Hippocampal formation (tissue), 2 donors: ENCODE measurements around the gene ZNF500.

Experiments
- DNase-seq, 2 donors: peaks; one replicate each; lab custom pipeline; 2025; lab: John Stamatoyannopoulos, UW

Gene ZNF500

GRCh38 chr16:4704913-4705312 is 62.0 kb downstream of the ZNF500 start:
- no peak for DNase-seq

DNA sequence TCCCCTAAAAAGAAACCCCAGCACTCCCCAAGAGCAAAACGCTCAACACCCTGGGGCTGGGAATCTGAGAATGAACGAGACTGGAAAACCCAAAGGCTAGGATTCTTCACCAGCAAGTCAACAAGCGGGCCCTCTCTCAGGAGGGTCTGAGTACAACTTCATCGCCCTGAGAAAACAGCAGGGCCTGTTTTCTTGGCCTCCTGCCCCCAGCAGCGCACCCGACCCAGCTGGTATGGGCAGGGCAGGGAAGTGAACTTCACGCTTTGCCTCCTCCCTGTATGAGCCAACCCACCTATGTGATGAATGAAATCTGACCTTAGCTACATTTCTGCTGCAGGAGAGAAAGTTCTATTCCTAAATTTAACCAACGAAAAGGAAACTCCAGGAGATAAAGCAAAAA is 62.5 kb downstream of the ZNF500 start:
- DNase-seq = no peak

- DNase-seq = no peak
Observed at GRCh38 chr16:4703906-4704305, 63.1 kb downstream of the ZNF500 start.

GRCh38 chr16:4702466-4702808 is 64.5 kb downstream of the ZNF500 start:
- no peak for DNase-seq

DNA sequence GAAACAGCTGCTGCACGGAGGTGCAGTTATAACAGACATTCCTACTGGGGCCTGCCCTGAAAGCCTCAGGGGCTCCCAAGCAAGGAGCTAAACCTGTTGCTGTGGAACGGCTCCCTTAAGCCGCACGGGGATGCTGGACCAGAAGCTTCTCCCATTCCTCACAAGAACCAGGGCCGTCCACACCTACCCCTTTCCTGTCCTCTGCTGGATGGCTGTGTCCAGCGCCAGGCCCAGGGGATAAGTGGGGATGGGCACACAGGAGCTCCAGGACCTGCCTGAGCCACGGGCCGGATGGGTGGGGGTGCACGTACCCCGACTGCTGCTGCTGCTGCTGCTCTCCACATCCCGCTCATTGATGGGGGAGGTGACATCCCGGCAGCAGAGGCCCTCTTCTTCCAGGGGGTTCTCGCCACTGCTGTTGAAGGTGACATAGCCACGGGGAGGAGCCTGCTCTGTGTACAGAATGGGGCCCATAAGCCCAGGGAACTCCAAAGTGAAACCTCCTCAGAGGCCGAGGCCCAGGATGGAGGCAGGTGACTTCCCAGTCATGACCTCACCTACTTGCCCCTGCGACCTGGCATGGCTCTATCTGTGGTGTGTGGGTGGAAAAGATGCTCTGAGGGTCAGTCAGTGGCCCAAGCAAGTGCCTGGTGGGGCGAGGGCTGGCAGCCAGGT is 65.0 kb downstream of the ZNF500 start:
- no peak for DNase-seq

DNA sequence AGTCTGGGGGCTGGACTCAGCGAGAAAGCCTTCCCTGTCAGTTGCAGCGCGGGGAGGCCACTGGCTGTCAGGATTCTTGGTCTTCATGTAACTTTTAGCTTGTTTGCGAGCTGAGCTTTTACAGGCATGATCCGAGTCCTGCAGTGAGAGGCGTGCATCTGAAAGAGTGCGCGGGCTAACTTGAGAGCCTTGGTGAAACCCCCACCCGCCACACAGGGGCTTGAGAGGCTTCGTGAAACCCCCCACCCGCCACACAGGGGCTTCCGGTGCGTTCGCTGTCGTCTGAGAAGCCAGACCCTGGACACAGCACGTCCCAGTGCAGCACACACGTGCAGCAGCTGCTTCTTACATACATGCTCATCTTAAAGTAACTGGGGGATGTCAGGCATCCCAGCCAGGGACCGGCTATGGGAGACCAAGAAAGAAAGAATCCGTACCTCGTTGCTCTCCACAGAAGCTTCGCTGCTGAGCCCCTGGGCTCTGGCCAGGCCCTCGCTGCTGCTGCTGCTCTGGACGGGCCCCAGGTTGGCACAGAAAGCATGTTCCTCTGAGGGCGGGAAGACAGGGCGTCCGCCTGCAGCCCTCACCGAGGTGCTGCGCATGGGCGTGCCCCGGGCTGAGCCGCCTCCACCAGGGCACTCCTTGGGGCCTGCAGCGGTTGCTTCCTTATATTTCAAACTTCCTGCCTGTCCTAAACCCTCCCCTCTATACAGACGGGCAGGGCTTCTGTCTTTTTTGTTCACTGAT is 65.8 kb downstream of the ZNF500 start:
- no peak for DNase-seq

DNA sequence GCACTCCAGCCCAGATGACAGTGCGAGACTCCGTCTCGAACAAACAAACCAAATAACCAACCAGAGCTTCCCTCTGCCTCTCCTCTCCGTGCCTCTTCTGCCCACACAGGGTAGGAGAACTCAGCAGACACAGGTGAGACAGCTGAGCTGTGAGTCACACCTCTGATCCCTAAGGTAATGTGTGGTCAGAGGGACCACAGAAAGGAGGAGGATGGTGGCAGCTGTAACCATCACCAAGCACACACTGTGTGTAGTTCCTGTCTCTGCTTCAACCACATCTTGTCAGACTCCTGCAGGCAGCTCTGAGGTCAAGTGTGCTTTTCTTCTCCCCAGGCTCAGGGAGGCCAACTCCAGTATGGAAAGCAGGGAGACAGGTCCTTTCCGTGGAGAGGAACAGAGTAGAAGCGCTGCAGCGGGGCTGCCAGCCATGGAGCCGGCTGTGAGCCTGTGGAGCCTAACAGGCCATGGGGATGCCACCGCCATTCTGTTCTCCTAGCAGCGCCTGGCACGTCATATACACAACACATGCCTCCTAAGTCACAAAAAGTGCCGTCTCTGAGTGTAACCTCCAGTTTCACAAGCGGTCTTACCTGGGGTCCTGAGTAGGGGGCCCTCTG is 66.5 kb downstream of the ZNF500 start:
- no peak for DNase-seq

DNA sequence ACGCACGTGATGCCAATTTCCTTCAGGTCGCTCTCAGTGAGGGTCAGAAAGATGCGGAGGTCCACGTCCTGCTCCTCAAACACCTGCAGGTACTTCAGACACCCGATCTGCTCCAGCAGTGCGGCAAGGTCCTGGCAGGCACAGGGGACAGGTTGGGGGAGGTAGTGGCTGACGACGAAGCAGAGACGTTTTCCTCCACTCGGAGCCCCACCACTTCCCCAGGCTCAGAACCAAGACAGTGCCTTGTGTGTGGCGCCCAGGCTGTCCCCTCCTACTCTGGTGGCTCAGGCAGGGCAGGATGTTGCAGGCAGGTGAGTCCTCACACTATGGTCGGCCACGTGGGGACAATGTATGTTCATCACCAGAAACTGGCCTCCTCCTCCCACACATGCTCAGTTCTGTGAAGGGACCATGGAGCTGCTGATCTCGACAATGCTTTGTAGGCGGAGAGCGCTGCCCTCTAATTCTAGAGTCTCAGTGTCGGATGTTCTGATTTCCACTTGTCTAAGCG is 67.9 kb downstream of the ZNF500 start:
- no peak for DNase-seq

- no peak for DNase-seq
Observed at GRCh38 chr16:4698321-4699045, 68.5 kb downstream of the ZNF500 start.
